ENCODE data around the gene SPAG16.

GRCh38 chr2:214104219-214104618 lies 820.0 kb downstream of the SPAG16 start:
- no peak for TF ChIP-seq RXRA (IDR thresholded peaks at IDR 0.05; ENCODE audit: borderline replicate concordance, low read depth)
- no peak for TF ChIP-seq SIN3A (IDR thresholded peaks at IDR 0.05; ENCODE audit: borderline replicate concordance, low read depth, low read length)
- TF ChIP-seq CTCF (IDR thresholded peaks at IDR 0.05), result no peak
- TF ChIP-seq MXI1 (IDR thresholded peaks at IDR 0.05; ENCODE audit: low read depth, low read length), result no peak
- no peak for TF ChIP-seq GATA2 (CRISPR knock-in tag; IDR thresholded peaks at IDR 0.05)
- no peak for TF ChIP-seq TAF1 (IDR thresholded peaks at IDR 0.05; ENCODE audit: borderline replicate concordance, low read depth, low read length)
